ENCODE data around the gene ZDHHC5.

Gene ZDHHC5

GRCh38 chr11:57667117-57667735 is 688 bp upstream of the ZDHHC5 start:
- peak overlapping the region; percentile 72 for H3K4me3 ChIP-seq (ENCODE audit: low read depth, low read length)
- DNase-seq (ENCODE audit: low read depth, low spot score) = peak; percentile 95
- ChIA-PET CTCF (interaction anchor here (0.8 to 1.6 kb wide), 3 partner anchors 10 to 857 kb away, joined by 3 to 16 read pairs (median 5); partner anchors contain the start of gene CLP1), POLR2A (interaction anchor here (0.7 kb wide), 1 partner anchor 27 kb away, joined by 8 read pairs; no protein-coding TSS in a partner anchor)
- no peak for TF ChIP-seq CTCF (IDR thresholded peaks at IDR 0.05; ENCODE audit: insufficient read depth, low read length, missing control alignments)

GRCh38 chr11:57668434-57668782 is 494 bp downstream of the ZDHHC5 start:
- POLR2A ChIA-PET = no interaction called here
- no peak for DNase-seq (ENCODE audit: low read depth, low spot score)
- peak overlapping the region; percentile 94 for H3K4me3 ChIP-seq (ENCODE audit: low read depth, low read length)
- no peak for TF ChIP-seq CTCF (IDR thresholded peaks at IDR 0.05; ENCODE audit: insufficient read depth, low read length, missing control alignments)
- CTCF ChIA-PET = interaction anchor here (1.0 to 1.3 kb wide), 2 partner anchors 11 to 28 kb away, joined by 4 read pairs; no protein-coding TSS in a partner anchor

GRCh38 chr11:57674251-57674650 is 6.3 kb downstream of the ZDHHC5 start:
- DNase-seq (ENCODE audit: low read depth, low spot score) = no peak
- ChIA-PET CTCF (interaction anchor here (1.2 to 1.5 kb wide), 3 partner anchors 15 to 127 kb away, joined by 3 to 6 read pairs (median 3); partner anchors contain the start of gene TMX2), POLR2A (no interaction called here)
- no peak overlapping the region for H3K4me3 ChIP-seq (ENCODE audit: low read depth, low read length)
- TF ChIP-seq CTCF (IDR thresholded peaks at IDR 0.05; ENCODE audit: insufficient read depth, low read length, missing control alignments) = no peak

GRCh38 chr11:57675176-57675941 is 7.4 kb downstream of the ZDHHC5 start:
- DNase-seq (ENCODE audit: low read depth, low spot score) = no peak
- no peak overlapping the region for H3K4me3 ChIP-seq (ENCODE audit: low read depth, low read length)
- CTCF ChIA-PET = interaction anchor here (1.5 to 2.0 kb wide), 3 partner anchors 14 to 330 kb away, joined by 3 to 6 read pairs (median 6); no protein-coding TSS in a partner anchor
- TF ChIP-seq CTCF (IDR thresholded peaks at IDR 0.05; ENCODE audit: insufficient read depth, low read length, missing control alignments) = no peak
- POLR2A ChIA-PET = no interaction called here

GRCh38 chr11:57679396-57679795 is 11.5 kb downstream of the ZDHHC5 start:
- CTCF ChIA-PET = interaction anchor here (1.8 kb wide), 1 partner anchor 11 kb away, joined by 4 read pairs; the partner anchor contains the start of gene ZDHHC5
- H3K4me3 ChIP-seq (ENCODE audit: low read depth, low read length) = no peak overlapping the region
- POLR2A ChIA-PET = no interaction called here
- TF ChIP-seq CTCF (IDR thresholded peaks at IDR 0.05; ENCODE audit: insufficient read depth, low read length, missing control alignments) = no peak
- no peak for DNase-seq (ENCODE audit: low read depth, low spot score)

- CTCF ChIA-PET = interaction anchor here (0.9 to 1.8 kb wide), 2 partner anchors 12 to 120 kb away, joined by 3 to 4 read pairs; partner anchors contain the start of gene ZDHHC5
- POLR2A ChIA-PET = no interaction called here
These were observed 12.6 kb downstream of the ZDHHC5 start for GRCh38 chr11:57680552-57680874.

More at GRCh38 chr11:57680552-57680874, 12.6 kb downstream of the ZDHHC5 start:
- TF ChIP-seq CTCF (IDR thresholded peaks at IDR 0.05; ENCODE audit: insufficient read depth, low read length, missing control alignments) = no peak
- H3K4me3 ChIP-seq (ENCODE audit: low read depth, low read length) = no peak overlapping the region
- no peak for DNase-seq (ENCODE audit: low read depth, low spot score)
